AG10803 (cell line): Measurements from ENCODE around the gene ZAP70.
A peak's percentile ranks its signal among the peaks of the same experiment; 100 is the strongest.

Experiments used
- DNase-seq: peaks from one replicate; pipeline ENCODE4 v3.0.0; 2010; ENCODE audit warnings: low read depth
- H3K4me3 ChIP-seq: 2 replicates; pipeline ENCODE4 v1.5.1; 2011; ENCODE audit warnings: mild to moderate bottlenecking, low read length, control low read depth
- CTCF ChIP-seq: conservative IDR thresholded peaks from 2 replicates; pipeline ENCODE4 v1.5.1; 2011; ENCODE audit warnings: mild to moderate bottlenecking, low read length, control low read depth, inconsistent platforms

Gene ZAP70

GRCh38 chr2:97740590-97741182 lies 27.3 kb downstream of the ZAP70 start:
- DNase-seq, result no peak
- no peak overlapping the region for H3K4me3 ChIP-seq
- TF ChIP-seq CTCF, result peak; percentile 81

GRCh38 chr2:97741251-97741650 lies 27.9 kb downstream of the ZAP70 start:
- no peak for TF ChIP-seq CTCF
- no peak for DNase-seq
- H3K4me3 ChIP-seq, result no peak overlapping the region

- no peak for DNase-seq
- TF ChIP-seq CTCF, result no peak
- H3K4me3 ChIP-seq, result no peak overlapping the region
These were observed 28.3 kb downstream of the ZAP70 start for GRCh38 chr2:97741686-97742085.

DNA sequence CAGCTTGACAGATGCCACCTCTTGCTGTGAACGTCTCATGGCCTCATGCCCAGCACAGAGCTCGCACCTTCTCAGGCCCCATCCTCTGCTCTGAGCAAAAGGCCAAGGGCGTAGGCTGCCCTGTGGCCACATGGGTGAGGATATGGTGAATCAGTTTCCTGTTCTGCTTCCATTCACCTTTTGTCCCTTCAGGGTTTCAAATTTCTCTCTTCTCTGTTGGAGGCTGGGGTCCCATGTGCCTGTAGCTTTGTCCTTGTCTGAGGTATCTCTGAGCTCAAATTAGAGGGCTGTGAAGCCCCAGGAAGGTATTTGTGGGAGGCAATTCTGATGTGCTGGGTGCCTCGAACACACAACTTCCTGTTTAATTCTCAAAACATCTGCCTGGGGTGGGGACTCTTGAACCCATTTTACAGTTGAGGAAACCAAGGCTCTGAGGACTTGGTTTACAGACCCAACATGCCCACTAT lies 29.0 kb downstream of the ZAP70 start:
- H3K4me3 ChIP-seq, result no peak overlapping the region
- TF ChIP-seq CTCF, result no peak
- no peak for DNase-seq

DNA sequence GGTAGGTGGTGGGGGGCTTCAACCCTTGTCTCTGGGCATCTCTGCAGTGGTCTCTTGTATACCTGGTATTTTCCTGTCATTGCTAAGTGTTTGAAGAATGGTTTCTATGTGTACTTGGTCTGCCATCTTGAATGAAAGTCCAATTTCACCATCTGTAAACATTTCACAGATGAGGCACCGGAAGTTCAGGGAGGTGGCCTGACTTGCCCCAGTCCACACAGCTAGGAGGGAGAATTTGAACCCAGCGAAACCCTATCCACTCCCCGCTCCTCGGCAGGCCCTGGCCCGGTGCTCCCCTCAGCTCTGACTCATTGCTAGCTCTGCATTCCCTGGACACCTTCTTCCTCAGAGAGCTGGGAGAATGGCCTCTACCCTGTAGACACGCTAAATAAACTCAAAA lies 30.5 kb downstream of the ZAP70 start:
- no peak for DNase-seq
- no peak overlapping the region for H3K4me3 ChIP-seq
- TF ChIP-seq CTCF, result no peak

DNA sequence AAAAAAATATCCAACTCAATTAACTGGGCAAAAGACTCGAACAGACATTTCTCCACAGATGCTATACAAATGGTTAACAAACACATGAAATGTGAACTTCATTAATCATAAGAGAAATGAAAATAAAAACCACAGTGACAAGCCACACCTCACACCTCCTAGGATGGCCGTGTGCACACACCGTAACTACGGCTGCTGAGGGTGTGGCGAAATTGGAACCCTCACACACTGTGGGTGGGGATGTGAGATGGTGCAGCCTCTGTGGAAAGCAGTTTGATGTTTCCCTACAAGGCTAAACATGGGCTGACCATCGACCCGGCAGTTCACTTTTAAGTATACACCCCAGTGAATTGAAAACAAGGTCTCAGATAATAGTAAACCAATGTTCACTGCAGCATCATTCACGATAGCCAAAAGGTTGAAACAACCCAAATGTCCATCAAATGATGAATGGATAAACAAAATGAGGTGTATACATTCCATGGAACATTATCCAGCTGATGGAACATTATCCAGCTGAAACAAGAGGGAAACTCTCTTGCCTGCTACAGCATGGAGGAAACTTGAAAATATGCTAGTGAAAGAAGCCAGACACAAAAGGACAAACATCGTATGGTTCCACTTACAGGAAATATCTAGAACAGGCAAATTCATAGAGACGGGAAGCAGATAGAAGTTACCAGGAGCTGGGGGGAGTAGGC lies 32.2 kb downstream of the ZAP70 start:
- no peak for TF ChIP-seq CTCF
- DNase-seq, result no peak
- no peak overlapping the region for H3K4me3 ChIP-seq

- no peak for TF ChIP-seq CTCF
- no peak for DNase-seq
- H3K4me3 ChIP-seq, result no peak overlapping the region
These were observed 33.9 kb downstream of the ZAP70 start for GRCh38 chr2:97747285-97747684.
